Measurements from ENCODE around the gene SLC26A9. TPM values are rescaled to one million over a fixed set of nuclear protein-coding genes. Genes with fewer than 3 reads are reported as not detected.

SLC26A9 gene
- total RNA-seq, 1 experiment from 2014 or later = 0.15 TPM

DNA sequence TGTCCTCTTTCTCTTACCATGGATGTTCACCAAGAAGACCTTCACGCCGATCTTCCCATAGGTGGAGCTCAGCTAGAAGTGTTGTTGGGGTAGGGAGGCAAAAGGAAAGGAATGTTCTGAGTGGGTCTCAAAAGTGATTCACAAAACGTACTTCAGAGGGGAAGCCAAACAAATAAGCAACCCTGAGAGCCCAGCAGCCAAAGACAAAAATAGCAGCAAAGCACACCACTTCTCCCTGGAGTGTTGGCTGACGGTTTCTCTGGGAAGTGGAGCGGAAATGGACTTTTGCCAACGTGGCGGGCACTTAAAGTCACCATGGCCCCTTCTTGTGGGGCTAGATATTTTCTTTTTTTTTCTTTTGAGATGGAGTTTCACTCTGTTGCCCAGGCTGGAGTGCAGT, 23.1 kb downstream of the SLC26A9 start (continued):
- TF ChIP-seq, protein P1, sequence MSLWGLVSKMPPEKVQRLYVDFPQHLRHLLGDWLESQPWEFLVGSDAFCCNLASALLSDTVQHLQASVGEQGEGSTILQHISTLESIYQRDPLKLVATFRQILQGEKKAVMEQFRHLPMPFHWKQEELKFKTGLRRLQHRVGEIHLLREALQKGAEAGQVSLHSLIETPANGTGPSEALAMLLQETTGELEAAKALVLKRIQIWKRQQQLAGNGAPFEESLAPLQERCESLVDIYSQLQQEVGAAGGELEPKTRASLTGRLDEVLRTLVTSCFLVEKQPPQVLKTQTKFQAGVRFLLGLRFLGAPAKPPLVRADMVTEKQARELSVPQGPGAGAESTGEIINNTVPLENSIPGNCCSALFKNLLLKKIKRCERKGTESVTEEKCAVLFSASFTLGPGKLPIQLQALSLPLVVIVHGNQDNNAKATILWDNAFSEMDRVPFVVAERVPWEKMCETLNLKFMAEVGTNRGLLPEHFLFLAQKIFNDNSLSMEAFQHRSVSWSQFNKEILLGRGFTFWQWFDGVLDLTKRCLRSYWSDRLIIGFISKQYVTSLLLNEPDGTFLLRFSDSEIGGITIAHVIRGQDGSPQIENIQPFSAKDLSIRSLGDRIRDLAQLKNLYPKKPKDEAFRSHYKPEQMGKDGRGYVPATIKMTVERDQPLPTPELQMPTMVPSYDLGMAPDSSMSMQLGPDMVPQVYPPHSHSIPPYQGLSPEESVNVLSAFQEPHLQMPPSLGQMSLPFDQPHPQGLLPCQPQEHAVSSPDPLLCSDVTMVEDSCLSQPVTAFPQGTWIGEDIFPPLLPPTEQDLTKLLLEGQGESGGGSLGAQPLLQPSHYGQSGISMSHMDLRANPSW (CRISPR knock-in tag; conservative IDR thresholded peaks at IDR 0.05; ENCODE audit: low read depth) = no peak

DNA sequence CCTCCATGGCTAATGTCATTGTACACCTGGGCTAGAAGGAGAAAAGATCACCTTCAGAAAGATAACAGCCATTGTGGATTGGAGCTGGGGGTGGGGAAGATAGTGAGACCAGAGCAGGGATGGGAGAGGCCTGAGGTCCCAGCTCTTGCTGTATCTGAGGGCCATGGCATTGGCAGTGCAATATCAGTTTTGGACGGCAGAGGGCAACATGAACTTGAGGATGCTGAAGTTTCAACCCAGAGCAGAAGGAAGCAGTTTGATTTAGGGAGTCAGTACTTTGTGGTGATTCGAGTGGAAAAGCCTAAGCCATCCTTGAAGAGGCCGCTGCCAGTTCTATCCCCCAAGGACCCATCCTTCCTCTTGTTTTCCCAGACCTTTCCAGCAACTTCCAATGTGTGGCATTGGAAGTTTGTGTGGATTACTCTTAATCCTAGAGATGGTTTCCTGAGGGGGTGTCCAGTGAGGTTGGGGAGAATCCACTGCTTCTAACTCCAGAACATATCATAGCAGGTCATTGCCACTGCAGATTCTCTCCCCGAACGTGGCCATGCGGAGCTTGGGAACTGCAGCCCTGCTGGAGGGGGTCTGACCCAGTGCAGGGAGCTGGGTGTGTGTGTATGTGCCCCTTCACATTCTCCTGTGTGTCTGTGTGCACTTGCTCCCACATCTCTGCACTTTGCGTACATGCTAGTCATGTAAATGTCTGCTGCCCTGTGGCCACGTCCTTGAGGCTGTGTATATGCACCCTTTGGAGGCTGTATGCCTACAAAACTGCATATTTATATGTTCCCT, 24.1 kb downstream of the SLC26A9 start:
- Mint-ChIP-seq H3K27me3 (ENCODE audit: low read depth) (no peaks in the 10 kb centered on the region), H3K36me3 (no peaks in the 10 kb centered on the region), H3K4me1 (peaks cover 6% of the 10 kb centered on the region), H3K27ac (no peak overlapping the region), H3K4me3 (no peak overlapping the region), H3K9me3 (no peaks in the 10 kb centered on the region)
- ATAC-seq (peak; percentile 96), DNase-seq (ENCODE audit: low spot score) (peak; percentile 89)
- ChIA-PET POLR2A (interaction anchor here (2.4 kb wide), 1 partner anchor 58 kb away, joined by 6 read pairs; no protein-coding TSS in a partner anchor), CTCF (interaction anchor here (0.5 to 11.9 kb wide), 43 partner anchors 9 to 665 kb away, joined by 3 to 557 read pairs (median 5); partner anchors contain the start of gene PM20D1)
- no peak for TF ChIP-seq EMX1 (CRISPR knock-in tag; IDR thresholded peaks at IDR 0.05)
- TF ChIP-seq, protein P2, sequence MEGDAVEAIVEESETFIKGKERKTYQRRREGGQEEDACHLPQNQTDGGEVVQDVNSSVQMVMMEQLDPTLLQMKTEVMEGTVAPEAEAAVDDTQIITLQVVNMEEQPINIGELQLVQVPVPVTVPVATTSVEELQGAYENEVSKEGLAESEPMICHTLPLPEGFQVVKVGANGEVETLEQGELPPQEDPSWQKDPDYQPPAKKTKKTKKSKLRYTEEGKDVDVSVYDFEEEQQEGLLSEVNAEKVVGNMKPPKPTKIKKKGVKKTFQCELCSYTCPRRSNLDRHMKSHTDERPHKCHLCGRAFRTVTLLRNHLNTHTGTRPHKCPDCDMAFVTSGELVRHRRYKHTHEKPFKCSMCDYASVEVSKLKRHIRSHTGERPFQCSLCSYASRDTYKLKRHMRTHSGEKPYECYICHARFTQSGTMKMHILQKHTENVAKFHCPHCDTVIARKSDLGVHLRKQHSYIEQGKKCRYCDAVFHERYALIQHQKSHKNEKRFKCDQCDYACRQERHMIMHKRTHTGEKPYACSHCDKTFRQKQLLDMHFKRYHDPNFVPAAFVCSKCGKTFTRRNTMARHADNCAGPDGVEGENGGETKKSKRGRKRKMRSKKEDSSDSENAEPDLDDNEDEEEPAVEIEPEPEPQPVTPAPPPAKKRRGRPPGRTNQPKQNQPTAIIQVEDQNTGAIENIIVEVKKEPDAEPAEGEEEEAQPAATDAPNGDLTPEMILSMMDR (IDR thresholded peaks at IDR 0.05) = peak; percentile 90

DNA sequence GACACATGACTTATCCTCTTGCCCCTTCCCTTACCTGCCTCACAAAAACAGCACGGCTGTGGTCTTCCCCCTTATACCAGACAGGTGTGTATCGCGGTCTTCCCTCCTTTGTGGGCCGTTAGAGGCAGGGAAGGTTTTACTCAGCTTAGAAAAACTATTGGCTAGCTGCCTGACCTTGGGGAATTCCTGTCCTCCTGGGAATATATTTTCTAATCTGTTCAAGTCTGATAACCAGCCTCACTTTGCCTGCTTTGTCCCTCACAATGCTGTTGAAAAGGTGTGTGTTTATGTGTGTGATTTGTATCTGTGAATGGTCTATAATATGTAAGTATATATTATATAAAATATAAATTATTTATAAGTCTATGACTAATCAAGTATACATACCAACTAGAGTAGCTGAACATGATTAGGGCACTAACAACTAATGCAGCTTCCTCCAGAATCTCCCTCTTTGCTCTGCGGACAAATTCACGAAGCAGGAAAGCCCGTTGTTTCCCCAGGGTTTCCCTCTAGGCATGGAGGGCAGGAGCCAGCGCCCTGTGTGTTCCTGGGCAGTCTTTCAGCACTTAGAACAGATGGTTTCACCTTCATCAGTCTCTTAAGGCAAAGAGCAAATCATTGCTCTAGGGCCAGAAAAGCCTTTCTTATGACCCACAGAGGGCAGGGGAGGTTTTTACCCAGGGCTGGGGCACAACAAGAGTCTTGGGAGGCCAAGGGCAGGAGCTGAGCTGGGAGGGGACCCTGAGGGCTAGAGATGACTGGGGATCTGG, 25.6 kb downstream of the SLC26A9 start:
- ChIA-PET POLR2A (interaction anchor here (0.6 to 2.4 kb wide), 2 partner anchors 60 to 200 kb away, joined by 3 to 6 read pairs; partner anchors contain the start of gene AVPR1B), CTCF (interaction anchor here (0.6 to 11.9 kb wide), 8 partner anchors 22 to 326 kb away, joined by 4 to 557 read pairs (median 10); no protein-coding TSS in a partner anchor)
- ATAC-seq (no peak), DNase-seq (ENCODE audit: low spot score) (no peak)
- Mint-ChIP-seq H3K27me3 (ENCODE audit: low read depth) (no peaks in the 10 kb centered on the region), H3K4me1 (peaks cover 9% of the 10 kb centered on the region), H3K27ac (no peak overlapping the region), H3K9me3 (no peaks in the 10 kb centered on the region), H3K36me3 (no peaks in the 10 kb centered on the region), H3K4me3 (no peak overlapping the region)
- TF ChIP-seq, protein P2 (IDR thresholded peaks at IDR 0.05) = no peak
- TF ChIP-seq NFE2L1 (CRISPR knock-in tag; IDR thresholded peaks at IDR 0.05) = no peak
- no peak for TF ChIP-seq TP53 (CRISPR knock-in tag; IDR thresholded peaks at IDR 0.05)

DNA sequence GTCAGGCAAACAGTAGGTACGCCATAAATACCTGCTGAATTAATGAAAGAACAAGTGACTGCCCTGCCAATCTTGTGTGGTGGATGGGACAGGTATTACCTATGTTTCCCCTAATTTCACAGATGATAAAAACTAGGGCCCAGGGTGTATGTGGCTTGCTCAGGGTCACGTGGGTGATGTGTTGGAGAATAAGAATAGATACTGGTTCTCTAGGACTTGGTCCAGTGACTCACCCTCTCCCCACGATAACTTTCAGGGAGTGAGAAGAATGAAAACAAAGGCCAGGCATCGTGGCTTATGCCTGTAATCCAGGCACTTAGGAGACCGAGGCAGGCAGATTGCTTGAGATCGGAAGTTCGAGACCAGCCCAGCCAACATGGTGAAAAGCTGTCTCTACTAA, 26.7 kb downstream of the SLC26A9 start:
- no peak overlapping the region for H3K27ac Mint-ChIP-seq
- H3K36me3 Mint-ChIP-seq = no peaks in the 10 kb centered on the region
- H3K4me3 Mint-ChIP-seq = no peak overlapping the region
- ChIA-PET POLR2A (interaction anchor here (0.7 kb wide), 1 partner anchor 9 kb away, joined by 7 read pairs; no protein-coding TSS in a partner anchor), CTCF (interaction anchor here (1.0 to 11.9 kb wide), 4 partner anchors 63 to 190 kb away, joined by 4 to 557 read pairs (median 13); no protein-coding TSS in a partner anchor)
- no peak for DNase-seq (ENCODE audit: low spot score)
- H3K9me3 Mint-ChIP-seq = no peaks in the 10 kb centered on the region
- no peaks in the 10 kb centered on the region for H3K27me3 Mint-ChIP-seq (ENCODE audit: low read depth)
- no peak for ATAC-seq
- H3K4me1 Mint-ChIP-seq = peaks cover 11% of the 10 kb centered on the region
- TF ChIP-seq ZBTB21 (CRISPR knock-in tag; IDR thresholded peaks at IDR 0.05; ENCODE audit: borderline replicate concordance) (no peak), TEAD1 (CRISPR knock-in tag; IDR thresholded peaks at IDR 0.05) (no peak), ESRRA (CRISPR knock-in tag; IDR thresholded peaks at IDR 0.05; ENCODE audit: borderline replicate concordance) (no peak), NFYB (CRISPR knock-in tag; conservative IDR thresholded peaks at IDR 0.05; ENCODE audit: low read depth) (no peak), ZNF317 (CRISPR knock-in tag; IDR thresholded peaks at IDR 0.05; ENCODE audit: borderline replicate concordance, low read depth) (no peak), JUN (CRISPR knock-in tag; IDR thresholded peaks at IDR 0.05) (no peak), ETV6 (CRISPR knock-in tag; IDR thresholded peaks at IDR 0.05) (no peak), NFE2L1 (CRISPR knock-in tag; IDR thresholded peaks at IDR 0.05) (no peak)
- TF ChIP-seq, protein P3, sequence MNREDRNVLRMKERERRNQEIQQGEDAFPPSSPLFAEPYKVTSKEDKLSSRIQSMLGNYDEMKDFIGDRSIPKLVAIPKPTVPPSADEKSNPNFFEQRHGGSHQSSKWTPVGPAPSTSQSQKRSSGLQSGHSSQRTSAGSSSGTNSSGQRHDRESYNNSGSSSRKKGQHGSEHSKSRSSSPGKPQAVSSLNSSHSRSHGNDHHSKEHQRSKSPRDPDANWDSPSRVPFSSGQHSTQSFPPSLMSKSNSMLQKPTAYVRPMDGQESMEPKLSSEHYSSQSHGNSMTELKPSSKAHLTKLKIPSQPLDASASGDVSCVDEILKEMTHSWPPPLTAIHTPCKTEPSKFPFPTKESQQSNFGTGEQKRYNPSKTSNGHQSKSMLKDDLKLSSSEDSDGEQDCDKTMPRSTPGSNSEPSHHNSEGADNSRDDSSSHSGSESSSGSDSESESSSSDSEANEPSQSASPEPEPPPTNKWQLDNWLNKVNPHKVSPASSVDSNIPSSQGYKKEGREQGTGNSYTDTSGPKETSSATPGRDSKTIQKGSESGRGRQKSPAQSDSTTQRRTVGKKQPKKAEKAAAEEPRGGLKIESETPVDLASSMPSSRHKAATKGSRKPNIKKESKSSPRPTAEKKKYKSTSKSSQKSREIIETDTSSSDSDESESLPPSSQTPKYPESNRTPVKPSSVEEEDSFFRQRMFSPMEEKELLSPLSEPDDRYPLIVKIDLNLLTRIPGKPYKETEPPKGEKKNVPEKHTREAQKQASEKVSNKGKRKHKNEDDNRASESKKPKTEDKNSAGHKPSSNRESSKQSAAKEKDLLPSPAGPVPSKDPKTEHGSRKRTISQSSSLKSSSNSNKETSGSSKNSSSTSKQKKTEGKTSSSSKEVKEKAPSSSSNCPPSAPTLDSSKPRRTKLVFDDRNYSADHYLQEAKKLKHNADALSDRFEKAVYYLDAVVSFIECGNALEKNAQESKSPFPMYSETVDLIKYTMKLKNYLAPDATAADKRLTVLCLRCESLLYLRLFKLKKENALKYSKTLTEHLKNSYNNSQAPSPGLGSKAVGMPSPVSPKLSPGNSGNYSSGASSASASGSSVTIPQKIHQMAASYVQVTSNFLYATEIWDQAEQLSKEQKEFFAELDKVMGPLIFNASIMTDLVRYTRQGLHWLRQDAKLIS (CRISPR knock-in tag; IDR thresholded peaks at IDR 0.05; ENCODE audit: borderline replicate concordance) = no peak
- TF ChIP-seq, protein P4, sequence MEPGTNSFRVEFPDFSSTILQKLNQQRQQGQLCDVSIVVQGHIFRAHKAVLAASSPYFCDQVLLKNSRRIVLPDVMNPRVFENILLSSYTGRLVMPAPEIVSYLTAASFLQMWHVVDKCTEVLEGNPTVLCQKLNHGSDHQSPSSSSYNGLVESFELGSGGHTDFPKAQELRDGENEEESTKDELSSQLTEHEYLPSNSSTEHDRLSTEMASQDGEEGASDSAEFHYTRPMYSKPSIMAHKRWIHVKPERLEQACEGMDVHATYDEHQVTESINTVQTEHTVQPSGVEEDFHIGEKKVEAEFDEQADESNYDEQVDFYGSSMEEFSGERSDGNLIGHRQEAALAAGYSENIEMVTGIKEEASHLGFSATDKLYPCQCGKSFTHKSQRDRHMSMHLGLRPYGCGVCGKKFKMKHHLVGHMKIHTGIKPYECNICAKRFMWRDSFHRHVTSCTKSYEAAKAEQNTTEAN (CRISPR knock-in tag; IDR thresholded peaks at IDR 0.05) = no peak
